Stomach (tissue), 4 donors: ENCODE results near the gene PXMP4.

Source experiments
- POLR2A ChIP-seq, 4 donors: fragments of 450-650 bp; IDR thresholded peaks; one replicate each; pipeline ENCODE4 v1.6.1; 2016; ENCODE audit warnings: antibody characterized with exemption in 4 of 4, control low read depth in 2 of 4, mild to moderate bottlenecking in 1 of 4, moderate library complexity in 1 of 4
- POLR2AphosphoS5 ChIP-seq, 3 donors: sonication (generic); formaldehyde crosslinking; IDR thresholded peaks; one replicate each; pipeline ENCODE4 v1.6.1; 2016; ENCODE audit warnings: antibody characterized with exemption in 3 of 3
- TF ChIP-seq, protein P1 (sequence below), 7 experiments: fragments of 450-650 bp in 4 of 7; fragments of 200-600 bp in 3 of 7; sonication (generic) in 3 of 7; IDR thresholded peaks; one replicate each; pipeline ENCODE4 v1.5.1; 2016 to 2019; ENCODE audit warnings: antibody characterized with exemption in 7 of 7, control low read depth in 2 of 7, mild to moderate bottlenecking in 1 of 7

DNA sequence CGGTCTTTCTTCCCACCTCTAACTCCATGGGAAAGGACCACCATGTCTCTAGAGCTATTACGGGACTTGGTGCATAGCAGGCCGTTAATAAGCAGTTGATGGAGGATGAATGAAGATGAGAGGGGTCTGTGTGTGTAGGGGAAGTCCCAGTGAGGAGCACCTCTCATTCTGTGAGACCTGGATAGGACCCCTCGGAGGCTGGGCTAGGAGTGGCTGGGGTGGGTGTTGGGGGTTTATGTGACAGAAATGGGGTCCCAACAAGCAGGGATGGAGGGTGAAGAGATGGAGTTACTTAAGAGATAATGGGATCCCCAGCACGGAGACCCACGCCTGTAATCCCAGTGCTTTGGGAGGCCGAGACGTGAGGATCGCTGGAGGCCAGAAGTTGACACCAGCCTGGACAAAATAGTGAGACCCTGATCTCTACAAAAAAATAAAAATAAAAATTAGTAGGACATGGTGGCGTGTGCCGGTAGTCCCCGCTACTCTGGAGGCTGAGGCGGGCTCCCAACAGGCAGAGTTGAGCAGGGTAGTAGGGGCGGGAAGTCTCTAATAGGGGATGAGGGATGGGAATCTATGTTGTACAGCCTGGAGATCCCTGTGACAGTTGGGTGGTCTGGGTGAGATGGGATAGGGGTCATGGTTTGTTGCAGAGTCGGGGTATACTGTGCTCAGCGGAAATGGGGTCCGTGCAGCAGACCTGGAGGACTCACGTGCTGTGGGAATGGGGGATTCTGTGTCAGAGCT is 11.0 kb upstream of the PXMP4 start:
- TF ChIP-seq, protein P1, sequence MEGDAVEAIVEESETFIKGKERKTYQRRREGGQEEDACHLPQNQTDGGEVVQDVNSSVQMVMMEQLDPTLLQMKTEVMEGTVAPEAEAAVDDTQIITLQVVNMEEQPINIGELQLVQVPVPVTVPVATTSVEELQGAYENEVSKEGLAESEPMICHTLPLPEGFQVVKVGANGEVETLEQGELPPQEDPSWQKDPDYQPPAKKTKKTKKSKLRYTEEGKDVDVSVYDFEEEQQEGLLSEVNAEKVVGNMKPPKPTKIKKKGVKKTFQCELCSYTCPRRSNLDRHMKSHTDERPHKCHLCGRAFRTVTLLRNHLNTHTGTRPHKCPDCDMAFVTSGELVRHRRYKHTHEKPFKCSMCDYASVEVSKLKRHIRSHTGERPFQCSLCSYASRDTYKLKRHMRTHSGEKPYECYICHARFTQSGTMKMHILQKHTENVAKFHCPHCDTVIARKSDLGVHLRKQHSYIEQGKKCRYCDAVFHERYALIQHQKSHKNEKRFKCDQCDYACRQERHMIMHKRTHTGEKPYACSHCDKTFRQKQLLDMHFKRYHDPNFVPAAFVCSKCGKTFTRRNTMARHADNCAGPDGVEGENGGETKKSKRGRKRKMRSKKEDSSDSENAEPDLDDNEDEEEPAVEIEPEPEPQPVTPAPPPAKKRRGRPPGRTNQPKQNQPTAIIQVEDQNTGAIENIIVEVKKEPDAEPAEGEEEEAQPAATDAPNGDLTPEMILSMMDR (IDR thresholded peaks at IDR 0.05): no peak
- TF ChIP-seq POLR2AphosphoS5 (IDR thresholded peaks at IDR 0.05) (no peak), POLR2A (IDR thresholded peaks at IDR 0.05) (no peak)
